AG09319 (cell line): ENCODE data around the gene CBLB.
A peak's percentile ranks its signal among the peaks of the same experiment; 100 is the strongest.

ENCODE experiments used
- DNase-seq: peaks from one replicate; pipeline ENCODE4 v3.0.0-alpha.2; 2010; ENCODE audit warnings: low read depth; ENCODE audit errors: extremely low read depth
- CTCF ChIP-seq: IDR thresholded peaks from 2 replicates; pipeline ENCODE4 v1.5.1; 2011; ENCODE audit warnings: low read depth, mild to moderate bottlenecking, inconsistent platforms, low read length, moderate library complexity

CBLB gene

GRCh38 chr3:105704726-105705410 lies 163.9 kb downstream of the CBLB start:
- no peak for TF ChIP-seq CTCF
- no peak for DNase-seq

GRCh38 chr3:105700575-105700974 lies 168.2 kb downstream of the CBLB start:
- no peak for DNase-seq
- no peak for TF ChIP-seq CTCF

GRCh38 chr3:105691633-105692032 lies 177.2 kb downstream of the CBLB start:
- DNase-seq, result no peak
- no peak for TF ChIP-seq CTCF

- no peak for DNase-seq
- no peak for TF ChIP-seq CTCF
These were observed 177.8 kb downstream of the CBLB start for GRCh38 chr3:105691053-105691452.

GRCh38 chr3:105688821-105689220 lies 180.0 kb downstream of the CBLB start:
- TF ChIP-seq CTCF, result no peak
- no peak for DNase-seq

GRCh38 chr3:105686278-105686897 lies 182.4 kb downstream of the CBLB start:
- no peak for DNase-seq
- TF ChIP-seq CTCF, result peak; percentile 76

- no peak for DNase-seq
- TF ChIP-seq CTCF, result no peak
These were observed 188.9 kb downstream of the CBLB start for GRCh38 chr3:105679951-105680350.
